K562 (cell line): Measurements from ENCODE around the gene SCYL1. TPM values are rescaled to one million over a fixed set of nuclear protein-coding genes. Genes with fewer than 3 reads are reported as not detected.

Source experiments
- CBX5 ChIP-seq: IDR thresholded peaks from 2 replicates; pipeline ENCODE4 v1.6.1; 2014; ENCODE audit warnings: low read depth, borderline replicate concordance
- CXXC5 ChIP-seq: fragments of 250-450 bp; sonication (Bioruptor Pico); IDR thresholded peaks from 2 replicates; pipeline ENCODE4 v1.8.0; 2022; ENCODE audit warnings: inconsistent platforms, mild to moderate bottlenecking, moderate library complexity
- KAT7 ChIP-seq: sonication (generic); formaldehyde crosslinking; IDR thresholded peaks from 2 replicates; pipeline ENCODE4 v1.8.0; 2022; ENCODE audit warnings: missing genetic modification reagents, mild to moderate bottlenecking, borderline replicate concordance
- PCBP1 ChIP-seq: fragments of 200-400 bp; formaldehyde crosslinking; IDR thresholded peaks from 2 replicates; pipeline ENCODE4 v1.6.1; 2018; ENCODE audit warnings: mild to moderate bottlenecking, low read depth, low read length; ENCODE audit not compliant: poor library complexity, severe bottlenecking
- TAF15 ChIP-seq: fragments of 200-400 bp; formaldehyde crosslinking; IDR thresholded peaks from 2 replicates; pipeline ENCODE4 v1.6.1; 2017; ENCODE audit warnings: mild to moderate bottlenecking, low read depth, low read length, moderate library complexity
- TRIM24 ChIP-seq, 2 experiments: fragments of 450-650 bp; IDR thresholded peaks; 2 replicates each; pipeline ENCODE4 v1.6.1; 2016
- ZFP1 ChIP-seq: fragments of 450-650 bp; formaldehyde crosslinking; IDR thresholded peaks from 2 replicates; pipeline ENCODE4 v1.4.0; 2020; ENCODE audit warnings: mild to moderate bottlenecking, mixed read lengths
- ZNF134 ChIP-seq: fragments of 250-450 bp; sonication (Bioruptor Pico); conservative IDR thresholded peaks from 2 replicates; pipeline ENCODE4 v1.4.0; 2020
- ZNF282 ChIP-seq: sonication (generic); formaldehyde crosslinking; IDR thresholded peaks from 2 replicates; pipeline ENCODE4 v1.8.1; 2023; ENCODE audit warnings: missing genetic modification reagents
- ZNF316 ChIP-seq: fragments of 450-650 bp; IDR thresholded peaks from 2 replicates; pipeline ENCODE4 v1.6.1; 2016
- ZNF384 ChIP-seq: IDR thresholded peaks from 2 replicates; pipeline ENCODE4 v1.6.1; 2012; ENCODE audit warnings: low read depth, low read length, improper control_type of control experiment
- polyA plus RNA-seq, 8 experiments: library from polyadenylated mRNA; depleted of rRNA in 4 of 8; stranded (reverse) in 5 of 8; unstranded in 3 of 8; fragments of >200 nt; fragmentation: Nextera tagmentation in 2 of 8; fragmentation: Illumina TruSeq in 1 of 8; extraction: Ambion mirVana in 2 of 8; extraction: Trizol in 1 of 8; gene quantifications; 2 replicates each; pipeline versions ENCODE4 v1.2.1 to v1.2.3, GENCODE V29; 2011 to 2014; ENCODE audit warnings: inconsistent platforms in 1 of 8, missing spikeins in 1 of 8
- total RNA-seq, 7 experiments: library from RNA; depleted of rRNA in 6 of 7; stranded (reverse); fragments of >200 nt in 6 of 7; fragmentation: Illumina TruSeq in 2 of 7; extraction: Trizol in 2 of 7; gene quantifications; 2 replicates each; pipeline versions ENCODE4 v1.2.1 to v1.2.3, GENCODE V29; 2011 to 2021; ENCODE audit warnings: low replicate concordance in 1 of 7
- TF ChIP-seq, protein P1 (sequence below): fragments of 450-650 bp; IDR thresholded peaks from 2 replicates; pipeline ENCODE4 v1.6.1; 2016; ENCODE audit warnings: mild to moderate bottlenecking, moderate library complexity
- TF ChIP-seq, protein P2 (sequence below): fragments of 250-450 bp; sonication (Bioruptor Pico); IDR thresholded peaks from 2 replicates; pipeline ENCODE4 v1.5.0; 2021; ENCODE audit warnings: mild to moderate bottlenecking, borderline replicate concordance

SCYL1 gene
- total and polyA plus RNA-seq, 9 of the 15 experiments (the other 6 are each of a cell fraction or from before 2014, with no cell fraction given), result 1.9 to 145 (median 57.6) TPM

DNA sequence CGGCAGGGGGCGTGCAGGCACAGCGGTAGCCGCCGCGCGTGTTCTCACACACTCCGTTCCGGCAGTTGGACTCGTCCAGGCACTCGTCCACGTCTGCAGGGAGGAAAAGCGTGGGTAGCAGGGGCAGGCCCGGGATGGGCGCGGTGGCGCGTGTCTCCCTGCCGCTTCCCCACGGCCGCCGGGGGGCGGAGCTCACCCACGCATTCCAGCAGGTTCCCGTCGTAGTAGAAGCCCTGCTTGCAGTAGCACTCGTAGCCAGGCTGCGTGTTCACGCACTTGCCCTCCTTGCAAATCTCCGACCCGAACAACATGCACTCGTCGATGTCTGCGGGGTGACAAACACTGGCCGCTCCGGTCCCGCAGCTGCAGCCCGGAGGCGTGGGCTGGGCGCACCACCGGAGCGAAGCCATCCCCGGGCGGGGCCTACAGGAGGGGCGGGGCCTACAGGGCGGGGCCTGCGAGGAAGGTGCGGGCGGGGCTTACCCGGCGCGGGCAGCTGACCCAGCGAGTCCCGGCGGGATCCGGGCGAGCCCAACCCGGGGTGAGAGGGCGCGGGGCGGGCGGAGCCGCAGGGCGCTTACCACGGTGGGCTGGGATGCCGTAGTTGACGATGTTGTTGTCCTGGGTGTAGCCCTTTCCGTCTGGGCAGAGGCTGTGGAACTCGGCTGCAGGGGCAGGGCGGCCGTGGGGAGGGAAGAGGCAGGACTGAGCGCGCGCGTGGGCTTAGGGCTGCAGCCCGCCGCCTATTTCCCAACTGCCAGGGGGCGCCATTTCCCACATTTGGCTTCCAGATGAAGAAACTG is 15.6 kb downstream of the SCYL1 start (continued):
- TF ChIP-seq, protein P1, sequence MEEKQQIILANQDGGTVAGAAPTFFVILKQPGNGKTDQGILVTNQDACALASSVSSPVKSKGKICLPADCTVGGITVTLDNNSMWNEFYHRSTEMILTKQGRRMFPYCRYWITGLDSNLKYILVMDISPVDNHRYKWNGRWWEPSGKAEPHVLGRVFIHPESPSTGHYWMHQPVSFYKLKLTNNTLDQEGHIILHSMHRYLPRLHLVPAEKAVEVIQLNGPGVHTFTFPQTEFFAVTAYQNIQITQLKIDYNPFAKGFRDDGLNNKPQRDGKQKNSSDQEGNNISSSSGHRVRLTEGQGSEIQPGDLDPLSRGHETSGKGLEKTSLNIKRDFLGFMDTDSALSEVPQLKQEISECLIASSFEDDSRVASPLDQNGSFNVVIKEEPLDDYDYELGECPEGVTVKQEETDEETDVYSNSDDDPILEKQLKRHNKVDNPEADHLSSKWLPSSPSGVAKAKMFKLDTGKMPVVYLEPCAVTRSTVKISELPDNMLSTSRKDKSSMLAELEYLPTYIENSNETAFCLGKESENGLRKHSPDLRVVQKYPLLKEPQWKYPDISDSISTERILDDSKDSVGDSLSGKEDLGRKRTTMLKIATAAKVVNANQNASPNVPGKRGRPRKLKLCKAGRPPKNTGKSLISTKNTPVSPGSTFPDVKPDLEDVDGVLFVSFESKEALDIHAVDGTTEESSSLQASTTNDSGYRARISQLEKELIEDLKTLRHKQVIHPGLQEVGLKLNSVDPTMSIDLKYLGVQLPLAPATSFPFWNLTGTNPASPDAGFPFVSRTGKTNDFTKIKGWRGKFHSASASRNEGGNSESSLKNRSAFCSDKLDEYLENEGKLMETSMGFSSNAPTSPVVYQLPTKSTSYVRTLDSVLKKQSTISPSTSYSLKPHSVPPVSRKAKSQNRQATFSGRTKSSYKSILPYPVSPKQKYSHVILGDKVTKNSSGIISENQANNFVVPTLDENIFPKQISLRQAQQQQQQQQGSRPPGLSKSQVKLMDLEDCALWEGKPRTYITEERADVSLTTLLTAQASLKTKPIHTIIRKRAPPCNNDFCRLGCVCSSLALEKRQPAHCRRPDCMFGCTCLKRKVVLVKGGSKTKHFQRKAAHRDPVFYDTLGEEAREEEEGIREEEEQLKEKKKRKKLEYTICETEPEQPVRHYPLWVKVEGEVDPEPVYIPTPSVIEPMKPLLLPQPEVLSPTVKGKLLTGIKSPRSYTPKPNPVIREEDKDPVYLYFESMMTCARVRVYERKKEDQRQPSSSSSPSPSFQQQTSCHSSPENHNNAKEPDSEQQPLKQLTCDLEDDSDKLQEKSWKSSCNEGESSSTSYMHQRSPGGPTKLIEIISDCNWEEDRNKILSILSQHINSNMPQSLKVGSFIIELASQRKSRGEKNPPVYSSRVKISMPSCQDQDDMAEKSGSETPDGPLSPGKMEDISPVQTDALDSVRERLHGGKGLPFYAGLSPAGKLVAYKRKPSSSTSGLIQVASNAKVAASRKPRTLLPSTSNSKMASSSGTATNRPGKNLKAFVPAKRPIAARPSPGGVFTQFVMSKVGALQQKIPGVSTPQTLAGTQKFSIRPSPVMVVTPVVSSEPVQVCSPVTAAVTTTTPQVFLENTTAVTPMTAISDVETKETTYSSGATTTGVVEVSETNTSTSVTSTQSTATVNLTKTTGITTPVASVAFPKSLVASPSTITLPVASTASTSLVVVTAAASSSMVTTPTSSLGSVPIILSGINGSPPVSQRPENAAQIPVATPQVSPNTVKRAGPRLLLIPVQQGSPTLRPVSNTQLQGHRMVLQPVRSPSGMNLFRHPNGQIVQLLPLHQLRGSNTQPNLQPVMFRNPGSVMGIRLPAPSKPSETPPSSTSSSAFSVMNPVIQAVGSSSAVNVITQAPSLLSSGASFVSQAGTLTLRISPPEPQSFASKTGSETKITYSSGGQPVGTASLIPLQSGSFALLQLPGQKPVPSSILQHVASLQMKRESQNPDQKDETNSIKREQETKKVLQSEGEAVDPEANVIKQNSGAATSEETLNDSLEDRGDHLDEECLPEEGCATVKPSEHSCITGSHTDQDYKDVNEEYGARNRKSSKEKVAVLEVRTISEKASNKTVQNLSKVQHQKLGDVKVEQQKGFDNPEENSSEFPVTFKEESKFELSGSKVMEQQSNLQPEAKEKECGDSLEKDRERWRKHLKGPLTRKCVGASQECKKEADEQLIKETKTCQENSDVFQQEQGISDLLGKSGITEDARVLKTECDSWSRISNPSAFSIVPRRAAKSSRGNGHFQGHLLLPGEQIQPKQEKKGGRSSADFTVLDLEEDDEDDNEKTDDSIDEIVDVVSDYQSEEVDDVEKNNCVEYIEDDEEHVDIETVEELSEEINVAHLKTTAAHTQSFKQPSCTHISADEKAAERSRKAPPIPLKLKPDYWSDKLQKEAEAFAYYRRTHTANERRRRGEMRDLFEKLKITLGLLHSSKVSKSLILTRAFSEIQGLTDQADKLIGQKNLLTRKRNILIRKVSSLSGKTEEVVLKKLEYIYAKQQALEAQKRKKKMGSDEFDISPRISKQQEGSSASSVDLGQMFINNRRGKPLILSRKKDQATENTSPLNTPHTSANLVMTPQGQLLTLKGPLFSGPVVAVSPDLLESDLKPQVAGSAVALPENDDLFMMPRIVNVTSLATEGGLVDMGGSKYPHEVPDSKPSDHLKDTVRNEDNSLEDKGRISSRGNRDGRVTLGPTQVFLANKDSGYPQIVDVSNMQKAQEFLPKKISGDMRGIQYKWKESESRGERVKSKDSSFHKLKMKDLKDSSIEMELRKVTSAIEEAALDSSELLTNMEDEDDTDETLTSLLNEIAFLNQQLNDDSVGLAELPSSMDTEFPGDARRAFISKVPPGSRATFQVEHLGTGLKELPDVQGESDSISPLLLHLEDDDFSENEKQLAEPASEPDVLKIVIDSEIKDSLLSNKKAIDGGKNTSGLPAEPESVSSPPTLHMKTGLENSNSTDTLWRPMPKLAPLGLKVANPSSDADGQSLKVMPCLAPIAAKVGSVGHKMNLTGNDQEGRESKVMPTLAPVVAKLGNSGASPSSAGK, result peak; percentile 48
- TF ChIP-seq, protein P2, sequence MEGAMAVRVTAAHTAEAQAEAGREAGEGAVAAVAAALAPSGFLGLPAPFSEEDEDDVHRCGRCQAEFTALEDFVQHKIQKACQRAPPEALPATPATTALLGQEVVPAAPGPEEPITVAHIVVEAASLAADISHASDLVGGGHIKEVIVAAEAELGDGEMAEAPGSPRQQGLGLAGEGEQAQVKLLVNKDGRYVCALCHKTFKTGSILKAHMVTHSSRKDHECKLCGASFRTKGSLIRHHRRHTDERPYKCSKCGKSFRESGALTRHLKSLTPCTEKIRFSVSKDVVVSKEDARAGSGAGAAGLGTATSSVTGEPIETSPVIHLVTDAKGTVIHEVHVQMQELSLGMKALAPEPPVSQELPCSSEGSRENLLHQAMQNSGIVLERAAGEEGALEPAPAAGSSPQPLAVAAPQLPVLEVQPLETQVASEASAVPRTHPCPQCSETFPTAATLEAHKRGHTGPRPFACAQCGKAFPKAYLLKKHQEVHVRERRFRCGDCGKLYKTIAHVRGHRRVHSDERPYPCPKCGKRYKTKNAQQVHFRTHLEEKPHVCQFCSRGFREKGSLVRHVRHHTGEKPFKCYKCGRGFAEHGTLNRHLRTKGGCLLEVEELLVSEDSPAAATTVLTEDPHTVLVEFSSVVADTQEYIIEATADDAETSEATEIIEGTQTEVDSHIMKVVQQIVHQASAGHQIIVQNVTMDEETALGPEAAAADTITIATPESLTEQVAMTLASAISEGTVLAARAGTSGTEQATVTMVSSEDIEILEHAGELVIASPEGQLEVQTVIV (CRISPR knock-in tag), result no peak
- TF ChIP-seq KAT7 (CRISPR knock-in tag) (0 out of 2 replicates have a peak, but pooled peaks have one; percentile 54), ZFP1 (CRISPR knock-in tag) (no peak), ZNF316 (peak; percentile 88), CBX5 (0 out of 2 replicates have a peak, but pooled peaks have one; percentile 59), ZNF384 (no peak; the same call in 1 of the 2 replicates), ZNF282 (peak; percentile 60; the same call in 1 of the 2 replicates), TAF15 (no peak), CXXC5 (peak; percentile 67), PCBP1 (peak; percentile 58), ZNF134 (CRISPR knock-in tag) (no peak), TRIM24 (IDR thresholded peaks at IDR 0.05) (peak in 1 of 2 experiments; percentile 50; a peak in 1 of 4 replicates)
